Measurements from ENCODE around the gene DCP2.

DCP2 gene

GRCh38 chr5:112998296-112998695 lies 21.7 kb downstream of the DCP2 start:
- H3K36me3 Mint-ChIP-seq (ENCODE audit: low read depth), result peaks cover 33% of the 10 kb centered on the region
- no peaks in the 10 kb centered on the region for H3K9me3 Mint-ChIP-seq
- H3K27me3 Mint-ChIP-seq (ENCODE audit: low read depth, poor library complexity), result no peaks in the 10 kb centered on the region
- no peak overlapping the region for H3K4me3 Mint-ChIP-seq
- TF ChIP-seq CTCF (IDR thresholded peaks at IDR 0.05), result no peak
- H3K27ac Mint-ChIP-seq, result peak overlapping the region; percentile 71
- DNase-seq, result no peak
- H3K4me1 Mint-ChIP-seq, result peaks cover 5% of the 10 kb centered on the region

GRCh38 chr5:113000466-113000865 lies 23.9 kb downstream of the DCP2 start:
- no peak overlapping the region for H3K4me3 Mint-ChIP-seq
- H3K9me3 Mint-ChIP-seq, result no peaks in the 10 kb centered on the region
- peaks cover 48% of the 10 kb centered on the region for H3K36me3 Mint-ChIP-seq (ENCODE audit: low read depth)
- no peak for DNase-seq
- H3K27me3 Mint-ChIP-seq (ENCODE audit: low read depth, poor library complexity), result no peaks in the 10 kb centered on the region
- H3K27ac Mint-ChIP-seq, result no peak overlapping the region
- TF ChIP-seq CTCF (IDR thresholded peaks at IDR 0.05), result no peak
- H3K4me1 Mint-ChIP-seq, result peaks cover 5% of the 10 kb centered on the region

- H3K27ac Mint-ChIP-seq, result no peak overlapping the region
- H3K36me3 Mint-ChIP-seq (ENCODE audit: low read depth), result peaks cover 52% of the 10 kb centered on the region
- no peaks in the 10 kb centered on the region for H3K9me3 Mint-ChIP-seq
- no peaks in the 10 kb centered on the region for H3K27me3 Mint-ChIP-seq (ENCODE audit: low read depth, poor library complexity)
- TF ChIP-seq CTCF (IDR thresholded peaks at IDR 0.05), result no peak
- no peak for DNase-seq
- no peaks in the 10 kb centered on the region for H3K4me1 Mint-ChIP-seq
- no peak overlapping the region for H3K4me3 Mint-ChIP-seq
These were observed 25.8 kb downstream of the DCP2 start for GRCh38 chr5:113002423-113002822.

GRCh38 chr5:113003763-113004162 lies 27.2 kb downstream of the DCP2 start:
- peaks cover 60% of the 10 kb centered on the region for H3K36me3 Mint-ChIP-seq (ENCODE audit: low read depth)
- no peak for DNase-seq

GRCh38 chr5:113005454-113005853 lies 28.9 kb downstream of the DCP2 start:
- Mint-ChIP-seq H3K4me1 (no peaks in the 10 kb centered on the region), H3K4me3 (no peak overlapping the region), H3K36me3 (ENCODE audit: low read depth) (peaks cover 69% of the 10 kb centered on the region), H3K27ac (no peak overlapping the region), H3K9me3 (no peaks in the 10 kb centered on the region), H3K27me3 (ENCODE audit: low read depth, poor library complexity) (no peaks in the 10 kb centered on the region)
- no peak for TF ChIP-seq CTCF (IDR thresholded peaks at IDR 0.05)
- DNase-seq, result no peak

More at GRCh38 chr5:113003763-113004162, 27.2 kb downstream of the DCP2 start:
- H3K9me3 Mint-ChIP-seq, result no peaks in the 10 kb centered on the region
- H3K4me3 Mint-ChIP-seq, result no peak overlapping the region
- no peak overlapping the region for H3K27ac Mint-ChIP-seq
- no peaks in the 10 kb centered on the region for H3K27me3 Mint-ChIP-seq (ENCODE audit: low read depth, poor library complexity)
- no peaks in the 10 kb centered on the region for H3K4me1 Mint-ChIP-seq
- TF ChIP-seq CTCF (IDR thresholded peaks at IDR 0.05), result no peak

GRCh38 chr5:113017881-113018635 lies 41.5 kb downstream of the DCP2 start:
- peaks cover 54% of the 10 kb centered on the region for H3K36me3 Mint-ChIP-seq (ENCODE audit: low read depth)
- no peaks in the 10 kb centered on the region for H3K27me3 Mint-ChIP-seq (ENCODE audit: low read depth, poor library complexity)
- no peaks in the 10 kb centered on the region for H3K9me3 Mint-ChIP-seq
- TF ChIP-seq CTCF (IDR thresholded peaks at IDR 0.05), result no peak
- DNase-seq, result no peak
- no peaks in the 10 kb centered on the region for H3K4me1 Mint-ChIP-seq
- H3K27ac Mint-ChIP-seq, result peak overlapping the region; percentile 16
- H3K4me3 Mint-ChIP-seq, result no peak overlapping the region

Measured in nephron progenitor cell (in vitro differentiated cells).